Left ventricle myocardium inferior (tissue), 1 donor: Measurements from ENCODE around the gene TUT1. TPM values are rescaled to one million over a fixed set of nuclear protein-coding genes. Genes with fewer than 3 reads are reported as not detected.
"Not testable (repeated sequence)": the region's sequence is repeated elsewhere in the genome, so short reads cannot be mapped to it uniquely, and the experiment has no call there.

ENCODE experiments used
- DNase-seq: peaks from one replicate; pipeline ENCODE4 v3.0.0-alpha.2; 2020
- H3K27ac ChIP-seq: fragments of 200-600 bp; replicated peaks from 2 replicates; pipeline ENCODE4 v1.8.0; 2021
- H3K27me3 ChIP-seq: fragments of 200-600 bp; 2 replicates; pipeline ENCODE4 v1.8.0; 2021; ENCODE audit warnings: low read depth
- H3K36me3 ChIP-seq: fragments of 200-600 bp; 2 replicates; pipeline ENCODE4 v1.8.0; 2021
- H3K4me1 ChIP-seq: fragments of 200-600 bp; 2 replicates; pipeline ENCODE4 v1.8.0; 2021
- H3K4me3 ChIP-seq: fragments of 200-600 bp; 2 replicates; pipeline ENCODE4 v1.8.0; 2021; ENCODE audit warnings: mild to moderate bottlenecking, moderate library complexity
- H3K9me3 ChIP-seq: fragments of 200-600 bp; replicated peaks from 2 replicates; pipeline ENCODE4 v1.8.0; 2021
- intact Hi-C: fragments of 100-400 bp; cut with micrococcal nuclease; formaldehyde crosslinking; loops from one replicate; pipeline ENCODE4 v1.11.0; 2022
- total RNA-seq: library from RNA; stranded (reverse); fragmentation: NEBNext Ultra II Directional; extraction: Animal tissue kit (Norgen Biotek cat#: 25700); gene quantifications from one replicate; pipeline ENCODE4 v1.2.1, GENCODE V29; 2021
- TF ChIP-seq, protein P1 (sequence below): fragments of 200-600 bp; IDR thresholded peaks from 2 replicates; pipeline ENCODE4 v1.8.0; 2021; ENCODE audit warnings: antibody characterized with exemption, mild to moderate bottlenecking, borderline replicate concordance
- donor health status: DM: no; HTN: yes; CAD: no; lungs with severe emphysema.

TUT1 gene
- total RNA-seq, 1 donor from 2014 or later = 12.5 TPM

DNA sequence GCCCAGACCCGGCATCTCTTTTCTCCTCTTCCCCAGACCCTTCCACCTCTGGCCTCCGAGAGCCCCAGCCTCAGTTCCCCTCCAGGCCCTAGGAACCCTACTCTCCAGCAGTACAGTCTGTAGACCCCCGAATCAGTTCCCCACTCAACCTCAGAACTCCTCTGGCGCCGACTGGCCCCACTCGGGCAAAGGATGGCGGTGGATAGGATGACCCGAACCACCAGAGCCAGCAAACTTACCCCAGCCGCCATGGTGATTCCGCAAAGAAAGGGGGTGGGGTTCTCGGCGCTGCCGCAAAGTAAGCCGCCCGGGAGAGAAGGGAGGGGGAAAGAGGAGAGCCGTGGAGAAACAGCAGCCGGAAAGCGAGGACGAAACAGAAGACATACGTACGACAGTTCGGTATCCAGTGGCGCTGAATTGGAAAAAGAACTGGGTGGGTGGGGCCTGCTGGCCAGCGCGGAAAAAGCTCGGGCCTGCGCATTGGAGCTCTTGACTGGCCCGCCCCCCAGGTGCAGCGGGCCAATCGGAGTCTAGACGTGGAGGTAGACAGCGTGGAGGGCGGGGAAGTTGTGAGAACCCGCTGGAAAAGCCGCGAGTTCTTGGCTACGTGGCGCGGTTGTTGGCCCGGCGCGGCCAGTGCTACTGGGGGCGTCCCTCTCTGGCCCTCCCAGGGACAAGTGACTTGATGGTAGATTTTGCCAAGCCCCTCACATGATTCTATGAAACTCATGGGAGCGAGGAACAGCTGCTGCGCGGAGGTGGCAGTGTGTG, 17.5 kb downstream of the TUT1 start, which contains the start of gene EEF1G:
Gene EEF1G, minus strand, starts transcription at position 300 of the 771 bp plus-strand sequence. Its CDS starts 49 bp downstream, at position 251.
- Histone ChIP-seq H3K27ac (peak within 1 kb of the TSS; percentile 94), H3K4me1 (peaks cover 81% of the 10 kb centered on the region), H3K9me3 (no peaks in the 10 kb centered on the region), H3K27me3 (no peaks in the 10 kb centered on the region), H3K4me3 (peak within 1 kb of the TSS; percentile 94), H3K36me3 (peaks cover 62% of the 10 kb centered on the region)
- intact Hi-C loops = no loop called here
- TF ChIP-seq, protein P1, sequence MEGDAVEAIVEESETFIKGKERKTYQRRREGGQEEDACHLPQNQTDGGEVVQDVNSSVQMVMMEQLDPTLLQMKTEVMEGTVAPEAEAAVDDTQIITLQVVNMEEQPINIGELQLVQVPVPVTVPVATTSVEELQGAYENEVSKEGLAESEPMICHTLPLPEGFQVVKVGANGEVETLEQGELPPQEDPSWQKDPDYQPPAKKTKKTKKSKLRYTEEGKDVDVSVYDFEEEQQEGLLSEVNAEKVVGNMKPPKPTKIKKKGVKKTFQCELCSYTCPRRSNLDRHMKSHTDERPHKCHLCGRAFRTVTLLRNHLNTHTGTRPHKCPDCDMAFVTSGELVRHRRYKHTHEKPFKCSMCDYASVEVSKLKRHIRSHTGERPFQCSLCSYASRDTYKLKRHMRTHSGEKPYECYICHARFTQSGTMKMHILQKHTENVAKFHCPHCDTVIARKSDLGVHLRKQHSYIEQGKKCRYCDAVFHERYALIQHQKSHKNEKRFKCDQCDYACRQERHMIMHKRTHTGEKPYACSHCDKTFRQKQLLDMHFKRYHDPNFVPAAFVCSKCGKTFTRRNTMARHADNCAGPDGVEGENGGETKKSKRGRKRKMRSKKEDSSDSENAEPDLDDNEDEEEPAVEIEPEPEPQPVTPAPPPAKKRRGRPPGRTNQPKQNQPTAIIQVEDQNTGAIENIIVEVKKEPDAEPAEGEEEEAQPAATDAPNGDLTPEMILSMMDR = no peak
- peak; percentile 97 for DNase-seq

DNA sequence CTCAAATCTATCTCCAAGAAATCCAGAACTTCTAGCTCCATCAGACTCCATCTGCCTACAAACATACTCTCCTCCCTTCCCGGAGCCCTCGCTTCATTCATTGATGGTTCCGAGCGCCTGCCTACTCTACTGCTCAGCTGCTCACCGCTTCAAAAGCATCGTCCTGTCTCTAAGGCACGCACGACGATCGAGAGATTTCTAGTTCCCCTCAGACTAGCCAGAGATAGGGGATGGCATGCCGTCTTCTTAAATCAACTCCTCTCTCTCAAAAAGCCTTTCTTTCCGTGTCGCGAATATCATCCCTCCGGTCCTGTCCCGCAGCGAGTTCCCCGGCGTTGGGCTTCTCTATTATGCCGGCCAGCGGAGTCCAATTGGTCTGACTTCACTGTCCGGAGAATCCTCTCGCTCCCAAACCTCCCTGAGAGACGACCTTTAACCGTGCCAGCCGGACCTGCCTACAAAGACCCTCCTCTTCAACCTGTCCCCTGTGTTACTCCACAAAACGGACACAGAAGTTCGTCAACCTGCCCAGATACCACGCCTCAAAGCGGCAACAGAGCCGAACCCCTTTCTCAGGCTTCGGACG, 18.2 kb downstream of the TUT1 start:
- H3K36me3 ChIP-seq = peaks cover 62% of the 10 kb centered on the region
- DNase-seq = no peak
- H3K4me1 ChIP-seq = peaks cover 76% of the 10 kb centered on the region
- peak overlapping the region; percentile 87 for H3K27ac ChIP-seq
- H3K27me3 ChIP-seq = no peaks in the 10 kb centered on the region
- H3K9me3 ChIP-seq = no peaks in the 10 kb centered on the region
- TF ChIP-seq, protein P1 = no peak
- H3K4me3 ChIP-seq = peak overlapping the region; percentile 94
- intact Hi-C loops = no loop called here

DNA sequence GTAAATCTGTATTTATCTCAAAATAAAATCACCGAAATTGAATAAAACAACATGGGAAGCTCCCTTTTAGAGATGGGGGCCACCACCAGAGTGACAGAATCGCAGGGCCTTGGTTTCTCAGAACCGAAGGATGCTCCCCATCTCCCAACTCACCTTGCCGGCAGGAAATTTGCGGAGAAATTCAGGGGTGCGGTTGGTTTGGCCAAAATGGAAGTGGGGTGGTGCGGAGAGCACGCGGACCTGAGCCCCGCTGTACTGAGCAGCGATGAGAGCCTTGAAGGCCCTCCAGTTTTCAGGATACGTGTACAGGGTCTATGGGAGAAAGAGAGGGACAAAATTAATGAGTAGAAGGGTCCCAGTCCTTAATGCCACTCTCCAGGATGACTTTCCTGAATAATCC, 18.9 kb downstream of the TUT1 start:
- intact Hi-C loops = no loop called here
- DNase-seq = no peak
- Histone ChIP-seq H3K36me3 (peaks cover 63% of the 10 kb centered on the region), H3K9me3 (no peaks in the 10 kb centered on the region), H3K27me3 (no peaks in the 10 kb centered on the region), H3K4me1 (peaks cover 74% of the 10 kb centered on the region), H3K4me3 (peak overlapping the region; percentile 94), H3K27ac (peak overlapping the region; percentile 87)
- TF ChIP-seq, protein P1 = no peak

DNA sequence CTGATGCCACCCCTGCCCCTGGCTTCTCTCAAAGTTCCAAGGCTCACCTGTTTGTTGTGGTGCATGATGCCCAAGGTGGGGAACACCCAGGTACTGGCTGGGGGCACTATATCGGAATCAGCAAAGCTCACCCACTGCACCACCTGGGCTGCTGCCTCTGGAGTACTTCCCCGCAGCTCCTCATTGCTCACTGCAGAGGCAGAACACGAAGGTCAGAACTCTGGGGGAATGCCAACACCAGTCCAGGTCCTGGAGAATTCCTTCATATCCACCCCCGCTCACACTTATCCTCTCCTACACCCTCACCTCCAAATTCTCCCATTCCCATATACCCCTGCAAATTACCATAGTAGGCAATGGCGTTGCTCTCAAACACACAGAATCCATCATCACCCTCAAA, 19.8 kb downstream of the TUT1 start:
- H3K4me3 ChIP-seq, H3K27ac ChIP-seq, DNase-seq, intact Hi-C loops, H3K27me3 ChIP-seq, H3K9me3 ChIP-seq: not testable (repeated sequence)
- Histone ChIP-seq H3K4me1 (peaks cover 68% of the 10 kb centered on the region), H3K36me3 (peaks cover 63% of the 10 kb centered on the region)

DNA sequence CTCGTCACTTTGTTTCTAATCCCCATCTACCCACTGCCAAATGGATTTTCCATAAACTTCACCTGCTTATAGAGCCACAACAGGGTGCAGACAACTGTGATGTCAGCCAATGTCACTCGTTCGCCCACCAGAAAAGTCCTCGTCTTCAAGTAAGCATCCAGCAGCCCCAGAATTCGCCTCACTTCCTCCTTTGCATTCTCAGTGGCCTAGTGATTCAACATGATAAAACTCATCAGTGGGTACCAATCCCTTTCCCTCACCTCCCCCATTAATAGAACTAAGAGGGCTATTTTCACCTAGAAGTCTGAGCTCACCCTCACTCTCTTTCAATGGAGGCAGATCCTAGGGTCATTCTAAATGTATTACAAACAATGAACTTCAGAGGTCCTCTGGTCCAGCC, 20.4 kb downstream of the TUT1 start:
- Histone ChIP-seq H3K27ac (peak overlapping the region; percentile 9), H3K4me1 (peaks cover 62% of the 10 kb centered on the region), H3K36me3 (peaks cover 67% of the 10 kb centered on the region)
- H3K27me3 ChIP-seq, H3K4me3 ChIP-seq, H3K9me3 ChIP-seq, intact Hi-C loops, DNase-seq: not testable (repeated sequence)

DNA sequence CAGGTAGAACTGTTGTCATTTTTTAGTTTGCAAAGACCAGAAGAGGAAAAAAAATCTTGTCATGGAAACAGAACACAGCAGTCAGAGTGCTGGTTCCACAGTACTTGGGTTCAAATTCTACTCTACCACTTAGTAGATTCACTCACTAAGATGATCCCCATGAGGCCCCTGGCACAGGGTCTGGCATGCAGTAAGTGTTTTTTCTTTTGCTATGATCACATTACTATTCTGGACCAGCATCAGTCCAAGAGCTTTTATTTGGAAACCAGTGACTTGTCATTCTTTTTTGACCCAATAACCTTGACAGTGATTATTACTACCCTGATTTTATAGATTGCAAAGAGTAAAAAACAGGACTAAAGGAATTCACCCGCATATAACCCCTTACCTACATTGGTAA, 21.7 kb downstream of the TUT1 start:
- Histone ChIP-seq H3K36me3 (peaks cover 80% of the 10 kb centered on the region), H3K27ac (peak overlapping the region; percentile 9), H3K4me1 (peaks cover 49% of the 10 kb centered on the region), H3K9me3 (no peaks in the 10 kb centered on the region), H3K27me3 (no peaks in the 10 kb centered on the region), H3K4me3 (no peak overlapping the region)
- TF ChIP-seq, protein P1 = no peak
- no peak for DNase-seq
- intact Hi-C loops = no loop called here
